GM20000 (cell line): ENCODE results near the gene CNTNAP5.

Source experiments
- DNase-seq: peaks from one replicate; pipeline ENCODE4 v3.0.0; 2012; ENCODE audit warnings: low spot score
- CTCF ChIP-seq: IDR thresholded peaks from 2 replicates; pipeline ENCODE4 v1.5.1; 2012; ENCODE audit warnings: mild to moderate bottlenecking, control low read depth; ENCODE audit errors: extremely low read depth, missing control alignments

CNTNAP5 gene

GRCh38 chr2:124704071-124704925, 679.2 kb downstream of the CNTNAP5 start:
- DNase-seq, result no peak
- TF ChIP-seq CTCF, result no peak

GRCh38 chr2:124708661-124709060, 683.6 kb downstream of the CNTNAP5 start:
- no peak for TF ChIP-seq CTCF
- DNase-seq, result no peak

- TF ChIP-seq CTCF, result no peak
- DNase-seq, result no peak
Observed at GRCh38 chr2:124713969-124714368, 688.9 kb downstream of the CNTNAP5 start.

- no peak for TF ChIP-seq CTCF
Observed at GRCh38 chr2:124725187-124725586, 700.1 kb downstream of the CNTNAP5 start.

GRCh38 chr2:124740636-124741035, 715.5 kb downstream of the CNTNAP5 start:
- TF ChIP-seq CTCF, result no peak
- DNase-seq, result no peak

More at GRCh38 chr2:124725187-124725586, 700.1 kb downstream of the CNTNAP5 start:
- no peak for DNase-seq

GRCh38 chr2:124753842-124754241, 728.8 kb downstream of the CNTNAP5 start:
- TF ChIP-seq CTCF, result no peak
- DNase-seq, result no peak

GRCh38 chr2:124755386-124755785, 730.3 kb downstream of the CNTNAP5 start:
- no peak for TF ChIP-seq CTCF

More at GRCh38 chr2:124755386-124755785, 730.3 kb downstream of the CNTNAP5 start:
- no peak for DNase-seq
